GM19324 (cell line): Measurements from ENCODE around the gene LRIT2.

Experiments used
- ATAC-seq: cut with Tn5 transposase; IDR thresholded peaks from one replicate; pipeline ENCODE4 v1.9.1; 2021; ENCODE audit warnings: mild to moderate bottlenecking, moderate library complexity; ENCODE audit not compliant: unreplicated experiment, low FRiP score

LRIT2 gene

GRCh38 chr10:84243759-84244158 lies 18.4 kb upstream of the LRIT2 start:
- ATAC-seq: no peak

- no peak for ATAC-seq
Observed at GRCh38 chr10:84241185-84241790, 15.9 kb upstream of the LRIT2 start, which contains the start of gene LRIT1. Gene LRIT1, minus strand, starts transcription at chr10:84241546. Its CDS starts 107 bp downstream, at chr10:84241439.

DNA sequence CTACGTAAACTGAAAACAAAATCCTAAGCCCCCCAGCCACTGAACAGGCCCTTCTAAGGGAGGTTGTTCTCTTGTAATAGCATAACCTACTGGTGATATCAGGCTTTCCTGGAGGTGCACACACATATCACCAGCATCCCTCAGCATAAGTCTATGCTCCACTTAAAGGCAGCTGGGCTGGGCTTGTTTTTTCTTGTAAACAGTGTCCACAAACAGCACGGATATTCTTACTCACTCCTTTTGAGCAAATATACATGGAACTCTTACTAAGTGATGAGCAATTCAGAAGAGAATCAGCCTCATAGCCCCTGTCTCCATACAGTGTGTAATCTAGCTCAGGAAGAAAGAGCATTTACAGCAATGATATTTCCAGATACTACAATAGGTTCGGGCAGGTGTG lies 13.6 kb upstream of the LRIT2 start:
- ATAC-seq: no peak

DNA sequence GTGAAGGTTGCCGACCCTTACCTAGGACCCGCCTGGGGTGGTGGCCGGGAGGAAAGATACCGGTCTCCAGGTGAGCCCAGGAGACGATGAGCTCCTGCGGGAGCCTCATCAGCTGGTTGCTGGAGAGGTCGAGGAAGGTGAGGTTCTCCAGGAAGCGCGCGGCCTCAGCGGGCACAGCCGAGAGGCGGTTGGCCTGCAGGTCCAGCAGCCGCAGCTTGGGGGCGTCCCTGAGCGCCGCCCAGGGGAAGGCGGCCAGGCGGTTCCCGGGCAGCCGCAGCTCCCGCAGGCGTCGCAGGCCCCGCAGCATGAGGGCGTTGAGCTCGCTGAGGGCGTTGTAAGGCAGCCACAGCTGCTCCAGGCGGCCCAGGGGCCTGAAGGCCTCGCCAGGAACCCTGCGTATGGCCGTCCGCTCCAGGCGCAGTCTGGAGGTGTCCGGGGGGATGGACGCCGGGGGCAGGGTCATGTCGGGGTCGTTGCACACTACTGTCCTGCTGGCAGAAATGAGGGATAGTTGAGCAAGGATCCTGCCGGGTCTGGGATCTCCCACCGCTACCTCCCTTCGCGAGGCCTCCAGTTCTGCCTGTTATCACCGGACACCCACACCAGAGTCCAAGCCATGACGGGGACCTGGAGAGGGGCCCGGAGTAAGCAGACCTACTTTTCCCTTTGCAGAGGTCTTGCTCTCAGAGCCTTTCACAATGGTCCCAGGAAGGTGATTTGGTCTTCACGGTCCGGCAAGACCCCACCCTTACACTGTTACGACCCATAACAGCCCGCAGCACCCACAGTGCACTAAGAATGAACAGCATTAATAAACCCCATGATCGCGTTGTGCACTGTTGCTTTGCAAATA lies 12.1 kb upstream of the LRIT2 start:
- no peak for ATAC-seq

DNA sequence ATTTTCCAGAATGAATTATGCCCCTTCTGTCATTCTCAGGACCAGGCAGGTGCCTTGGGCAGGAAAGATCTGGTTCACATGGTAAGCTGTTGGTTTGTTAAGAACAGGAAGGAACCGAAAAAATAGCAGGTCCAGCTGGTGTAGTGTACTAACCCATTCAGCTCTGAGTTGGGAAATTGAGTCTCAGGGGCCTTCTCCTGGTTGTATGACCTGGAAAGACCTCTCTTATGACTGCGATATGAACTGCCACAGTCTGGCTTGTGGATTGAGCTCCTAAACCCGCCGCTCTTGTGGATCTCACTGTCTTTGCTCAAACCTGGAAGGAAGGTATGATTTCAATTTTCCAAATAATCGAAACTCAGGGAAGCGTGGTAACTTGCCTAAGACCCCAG lies 11.5 kb upstream of the LRIT2 start:
- no peak for ATAC-seq

DNA sequence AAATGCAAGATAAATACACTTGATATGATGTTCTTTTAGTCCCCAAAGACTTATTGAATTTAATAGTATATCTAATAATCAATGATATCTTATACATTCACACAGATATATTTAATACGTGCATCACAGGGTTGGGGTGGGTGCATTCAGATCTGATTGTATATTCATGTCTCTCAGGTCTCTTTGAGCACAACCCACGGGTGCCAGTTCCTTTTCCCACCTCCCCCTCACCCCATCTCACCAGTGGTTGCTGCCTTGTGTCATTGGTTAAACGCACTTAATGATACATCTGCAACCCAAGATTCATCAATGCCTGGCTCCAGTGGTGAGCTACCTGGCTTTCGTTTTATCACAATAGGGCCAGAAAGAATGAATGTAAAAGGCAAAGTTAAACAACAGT lies 9.8 kb upstream of the LRIT2 start:
- ATAC-seq: no peak

DNA sequence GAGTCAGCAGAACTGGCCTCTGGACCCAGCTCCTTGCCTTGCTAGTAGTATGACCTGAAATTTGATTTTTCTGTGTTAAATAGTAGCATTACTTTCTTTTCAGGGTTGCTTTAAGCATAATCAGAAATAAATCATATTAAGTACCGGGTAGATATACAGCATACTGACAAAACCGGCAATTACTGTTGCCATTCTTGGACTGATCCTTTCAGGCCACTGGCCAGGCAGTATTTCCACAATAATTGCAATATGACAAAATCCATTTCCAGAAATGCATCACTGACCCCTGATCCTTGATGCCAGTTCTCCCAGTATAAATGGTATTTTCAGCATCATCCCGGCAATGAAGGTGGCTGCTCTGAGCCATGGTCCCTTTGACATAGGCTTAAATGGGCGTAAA lies 9.1 kb upstream of the LRIT2 start:
- no peak for ATAC-seq

DNA sequence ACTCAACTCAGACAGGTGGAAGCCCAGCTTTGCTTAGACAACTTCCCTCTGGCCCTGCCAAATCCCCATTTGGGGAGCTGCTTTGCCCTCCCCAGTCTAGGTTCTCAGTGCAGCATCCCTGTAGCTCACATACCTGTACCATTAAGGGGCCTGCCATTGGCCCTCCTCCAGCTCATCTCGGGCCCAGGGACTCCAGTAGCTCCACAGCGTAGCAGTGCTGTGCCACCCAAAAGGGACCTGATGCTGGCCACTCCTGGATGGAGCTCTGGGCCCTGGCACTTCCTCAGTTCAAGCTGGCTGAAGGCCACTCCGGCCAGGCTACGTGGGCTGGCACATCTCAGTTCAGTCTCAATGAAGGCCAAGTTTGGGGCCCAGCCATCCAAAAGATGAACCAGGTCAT lies 8.6 kb upstream of the LRIT2 start:
- no peak for ATAC-seq

DNA sequence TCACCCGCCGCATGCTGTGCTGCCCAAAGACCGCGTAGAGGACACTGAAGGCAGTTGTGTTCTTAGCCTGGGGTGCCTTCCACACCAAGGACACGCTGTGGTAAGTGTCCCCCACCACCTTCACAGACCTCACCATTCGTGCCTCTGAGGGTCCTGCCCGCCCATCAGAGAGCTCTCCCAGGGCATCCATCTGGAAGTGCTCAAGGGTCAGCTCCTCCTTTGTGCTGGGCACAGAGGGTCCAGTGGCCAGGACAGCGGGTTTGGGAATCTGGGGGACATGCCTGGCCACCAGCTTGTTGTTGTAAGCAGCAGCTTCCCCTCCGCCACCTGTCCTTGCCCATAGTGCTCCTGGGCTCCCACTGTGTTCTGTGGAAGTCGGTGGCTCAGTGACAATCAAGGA lies 7.0 kb upstream of the LRIT2 start:
- no peak for ATAC-seq

DNA sequence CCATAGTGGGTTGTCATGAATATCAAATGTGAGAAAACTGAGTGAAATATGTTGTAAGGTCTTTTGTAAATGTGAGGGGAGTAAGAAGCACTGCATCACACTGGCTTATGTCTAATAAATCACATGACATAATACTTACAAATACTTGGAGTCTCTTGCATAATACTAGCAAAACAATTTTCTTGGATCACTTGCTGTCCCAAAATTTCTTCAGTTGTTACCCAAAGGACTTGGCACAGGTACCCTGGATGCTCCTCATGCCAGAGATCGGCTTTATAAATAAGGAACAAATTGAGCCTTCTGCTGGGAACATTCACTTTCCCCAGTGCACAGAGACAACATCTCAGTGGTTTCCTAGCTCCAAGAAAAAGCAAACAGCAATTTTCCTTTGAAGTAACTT lies 5.0 kb upstream of the LRIT2 start:
- no peak for ATAC-seq

GRCh38 chr10:84227810-84228209 lies 2.5 kb upstream of the LRIT2 start:
- no peak for ATAC-seq

- ATAC-seq: no peak
Observed at GRCh38 chr10:84226616-84227015, 1.3 kb upstream of the LRIT2 start.

DNA sequence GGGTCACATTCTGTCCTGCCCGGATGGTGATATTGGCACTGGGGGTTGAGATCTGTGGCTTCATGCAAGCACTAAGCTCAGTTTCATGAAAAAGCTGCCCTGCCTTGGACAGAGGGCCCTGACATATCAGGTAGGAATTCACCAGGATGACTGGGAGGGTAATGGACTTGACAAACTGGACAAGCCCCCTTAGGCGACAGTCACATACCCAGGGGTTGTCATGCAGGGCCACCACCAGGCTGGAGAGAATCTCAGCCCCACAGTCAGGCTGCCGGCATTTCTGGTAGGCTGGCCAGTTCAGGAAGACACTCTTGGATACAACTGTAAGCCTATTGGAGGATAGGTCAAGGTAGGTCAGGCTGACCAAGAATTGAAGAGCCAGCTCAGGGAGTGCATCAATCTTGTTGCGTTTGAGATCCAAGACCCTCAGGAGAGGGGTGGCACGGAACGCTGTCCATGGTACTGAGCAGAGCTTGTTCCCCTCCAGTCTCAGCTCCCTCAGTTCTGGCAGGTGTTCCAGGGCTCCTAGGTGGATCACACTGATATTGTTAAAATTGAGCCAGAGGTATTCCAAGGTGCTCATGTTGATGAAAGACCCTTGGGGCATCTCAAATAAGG lies 824 bp downstream of the LRIT2 start:
- ATAC-seq: no peak

GRCh38 chr10:84221916-84222315 lies 3.4 kb downstream of the LRIT2 start:
- no peak for ATAC-seq

GRCh38 chr10:84217746-84218145 lies 7.6 kb downstream of the LRIT2 start:
- no peak for ATAC-seq

DNA sequence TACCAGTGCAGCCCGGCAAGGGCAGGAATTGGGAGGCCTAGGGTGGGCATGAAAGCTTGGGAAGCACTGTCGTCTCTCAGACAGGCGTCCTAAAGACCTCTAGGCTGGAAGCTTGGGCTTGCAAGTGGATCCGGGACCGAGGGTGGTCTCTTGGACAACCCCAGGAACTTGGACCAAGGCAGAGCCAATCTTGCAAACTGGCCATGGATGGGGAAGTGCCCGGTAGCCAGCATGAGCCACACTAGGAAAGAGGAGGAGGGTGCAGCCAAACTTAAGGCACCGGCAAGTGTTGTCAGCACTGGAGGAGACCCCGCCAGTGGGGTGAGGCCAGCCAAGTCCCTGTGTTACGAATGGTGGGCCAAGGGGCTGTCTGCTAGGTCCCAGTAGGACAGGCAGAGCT lies 8.5 kb downstream of the LRIT2 start:
- ATAC-seq: no peak

- peak; percentile 53 for ATAC-seq
Observed at GRCh38 chr10:84214612-84215235, 10.6 kb downstream of the LRIT2 start.

GRCh38 chr10:84214046-84214572 lies 11.2 kb downstream of the LRIT2 start:
- ATAC-seq: no peak

DNA sequence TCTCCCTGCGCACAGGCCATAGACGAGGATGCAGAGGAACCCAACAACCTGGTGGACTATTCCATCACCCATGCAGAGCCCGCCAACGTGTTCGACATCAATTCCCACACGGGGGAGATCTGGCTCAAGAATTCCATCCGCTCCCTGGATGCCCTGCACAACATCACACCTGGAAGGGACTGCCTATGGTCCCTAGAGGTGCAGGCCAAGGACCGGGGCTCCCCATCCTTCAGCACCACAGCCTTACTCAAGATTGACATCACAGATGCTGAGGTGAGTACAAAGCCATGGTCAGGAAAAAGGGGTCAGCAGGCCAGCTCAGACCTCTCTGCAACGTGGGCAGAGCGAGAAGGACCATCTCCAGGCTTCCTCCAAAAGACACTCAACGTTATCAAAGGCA lies 12.3 kb downstream of the LRIT2 start:
- no peak for ATAC-seq

- ATAC-seq: no peak
Observed at GRCh38 chr10:84212014-84212413, 13.3 kb downstream of the LRIT2 start.

DNA sequence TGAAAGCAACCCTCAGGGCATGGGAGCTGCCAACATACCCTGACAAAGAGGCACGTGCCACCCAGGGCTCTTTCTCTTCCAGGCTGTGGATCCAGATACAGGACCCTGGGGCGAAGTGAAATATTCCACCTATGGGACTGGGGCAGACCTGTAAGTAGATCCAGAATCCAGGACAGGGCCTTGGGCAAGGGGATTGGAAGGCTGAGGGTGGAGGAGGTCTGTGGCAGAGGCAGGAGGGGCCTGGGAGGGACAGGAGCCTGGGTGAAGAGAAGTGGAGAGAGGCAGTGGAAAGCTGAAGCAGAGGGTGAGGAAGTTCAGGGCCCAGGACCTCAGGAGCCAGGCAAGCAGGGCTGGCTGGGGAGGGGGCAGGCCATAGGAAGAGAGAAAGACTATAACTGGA lies 13.8 kb downstream of the LRIT2 start:
- no peak for ATAC-seq
